GM20000 (cell line): ENCODE results near the gene DES.

ENCODE experiments used
- DNase-seq: peaks from one replicate; pipeline ENCODE4 v3.0.0; 2012; ENCODE audit warnings: low spot score
- TF ChIP-seq, protein P1 (sequence below): IDR thresholded peaks from 2 replicates; pipeline ENCODE4 v1.5.1; 2012; ENCODE audit warnings: mild to moderate bottlenecking, control low read depth; ENCODE audit errors: extremely low read depth, missing control alignments

Gene DES

DNA sequence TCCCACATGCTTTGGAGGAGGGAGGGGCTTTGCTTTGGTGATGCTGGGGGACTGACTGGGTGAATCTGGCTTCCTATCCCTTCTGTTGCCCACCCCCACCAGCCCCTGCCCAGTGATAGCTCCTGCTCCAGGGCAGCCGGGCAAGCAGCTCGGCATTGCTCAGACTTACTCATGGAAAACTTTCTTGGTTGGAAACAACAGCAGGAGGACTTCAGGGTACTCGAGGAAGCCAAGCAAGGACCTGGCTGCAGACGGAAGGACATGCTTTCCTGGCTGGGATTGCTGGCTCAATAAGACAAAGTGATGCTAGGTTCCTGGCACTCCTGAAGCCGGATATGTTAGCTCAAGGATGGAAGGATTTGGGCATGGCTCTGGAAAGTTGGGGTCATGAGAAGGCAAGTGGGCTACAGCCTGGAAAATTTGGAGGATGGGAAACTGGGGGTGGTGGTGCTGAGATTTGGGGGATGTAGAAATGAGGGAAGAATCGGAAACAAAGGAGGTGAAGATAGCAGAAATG, 19.6 kb downstream of the DES start:
- TF ChIP-seq, protein P1, sequence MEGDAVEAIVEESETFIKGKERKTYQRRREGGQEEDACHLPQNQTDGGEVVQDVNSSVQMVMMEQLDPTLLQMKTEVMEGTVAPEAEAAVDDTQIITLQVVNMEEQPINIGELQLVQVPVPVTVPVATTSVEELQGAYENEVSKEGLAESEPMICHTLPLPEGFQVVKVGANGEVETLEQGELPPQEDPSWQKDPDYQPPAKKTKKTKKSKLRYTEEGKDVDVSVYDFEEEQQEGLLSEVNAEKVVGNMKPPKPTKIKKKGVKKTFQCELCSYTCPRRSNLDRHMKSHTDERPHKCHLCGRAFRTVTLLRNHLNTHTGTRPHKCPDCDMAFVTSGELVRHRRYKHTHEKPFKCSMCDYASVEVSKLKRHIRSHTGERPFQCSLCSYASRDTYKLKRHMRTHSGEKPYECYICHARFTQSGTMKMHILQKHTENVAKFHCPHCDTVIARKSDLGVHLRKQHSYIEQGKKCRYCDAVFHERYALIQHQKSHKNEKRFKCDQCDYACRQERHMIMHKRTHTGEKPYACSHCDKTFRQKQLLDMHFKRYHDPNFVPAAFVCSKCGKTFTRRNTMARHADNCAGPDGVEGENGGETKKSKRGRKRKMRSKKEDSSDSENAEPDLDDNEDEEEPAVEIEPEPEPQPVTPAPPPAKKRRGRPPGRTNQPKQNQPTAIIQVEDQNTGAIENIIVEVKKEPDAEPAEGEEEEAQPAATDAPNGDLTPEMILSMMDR: no peak
- DNase-seq: no peak

DNA sequence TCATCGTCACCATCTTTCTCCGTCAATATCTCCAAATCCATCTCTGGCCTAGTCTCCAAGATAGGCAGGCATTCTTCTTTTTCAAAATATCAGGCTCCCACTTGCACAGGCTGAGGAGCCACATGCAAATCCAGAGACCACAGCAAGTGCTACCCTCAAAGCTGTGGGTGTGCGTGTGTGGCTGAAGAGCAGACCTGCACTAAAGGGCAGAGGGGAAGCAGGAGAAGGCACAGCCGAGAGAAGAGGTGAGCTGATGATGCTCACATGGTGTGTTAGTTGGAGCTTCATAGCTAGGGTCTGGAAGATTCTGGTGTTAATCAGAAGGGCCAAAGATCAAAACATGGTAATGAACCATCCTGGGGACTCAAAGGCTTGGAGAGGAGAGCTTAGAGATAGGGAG, 20.3 kb downstream of the DES start:
- no peak for DNase-seq
- TF ChIP-seq, protein P1: no peak

DNA sequence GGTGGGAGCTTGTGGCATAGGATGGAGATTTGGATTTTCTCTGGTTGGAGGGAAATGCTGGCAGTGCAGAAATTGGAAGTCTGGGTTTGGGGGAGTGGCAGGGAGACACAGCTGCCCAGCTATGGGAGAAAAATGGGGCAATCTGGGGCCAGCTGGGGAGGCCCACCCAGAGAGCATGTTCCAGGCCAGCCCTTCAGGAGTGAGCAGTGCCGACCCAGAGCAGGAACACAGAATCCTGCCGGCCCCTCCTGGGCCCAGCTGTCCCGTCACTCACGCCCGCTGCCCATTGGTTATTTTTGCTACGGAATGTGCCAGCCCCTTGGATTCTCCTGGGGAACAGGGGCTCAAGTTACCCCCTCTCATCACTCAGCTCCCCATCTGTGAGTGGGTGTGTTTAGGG, 21.3 kb downstream of the DES start:
- TF ChIP-seq, protein P1: no peak
- DNase-seq: no peak

DNA sequence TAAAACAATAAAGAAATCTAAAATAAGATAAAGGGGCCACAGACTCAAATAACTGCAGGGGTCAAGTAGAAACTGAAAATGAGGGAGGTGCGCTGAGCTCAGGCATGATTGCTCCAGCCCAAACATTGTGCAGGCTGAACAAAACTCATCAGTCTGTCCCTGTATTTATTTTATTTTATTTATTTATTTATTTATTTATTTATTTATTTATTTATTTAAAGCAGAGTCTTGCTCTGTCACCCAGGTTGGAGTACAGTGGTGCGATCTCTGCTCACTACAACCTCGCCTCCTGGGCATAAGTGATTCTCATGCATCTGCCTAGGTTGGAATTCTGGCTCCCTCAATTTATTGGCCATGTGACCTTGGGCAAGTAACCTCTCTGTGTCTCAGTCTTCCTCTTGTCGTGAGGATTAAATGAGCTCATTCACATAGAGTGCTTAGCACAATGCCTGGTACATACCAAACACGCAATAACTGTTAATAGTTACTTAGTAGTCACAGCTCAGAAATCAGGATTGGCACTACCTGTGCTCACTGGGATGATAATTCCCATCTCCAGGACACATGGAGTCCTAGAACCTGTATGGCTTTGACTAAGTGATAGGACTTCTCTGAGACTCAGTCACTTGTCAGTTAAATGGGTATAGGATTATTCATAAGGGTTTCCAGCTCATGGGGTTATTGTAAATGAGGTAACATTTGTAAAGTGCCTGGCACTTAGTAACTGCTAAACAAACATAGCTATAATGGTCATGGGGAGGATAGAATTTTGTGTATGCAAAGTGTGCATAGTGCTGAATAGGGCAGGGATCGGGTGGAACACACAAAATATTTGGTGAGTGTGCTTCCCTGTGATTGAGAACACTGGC, 22.4 kb downstream of the DES start:
- TF ChIP-seq, protein P1: no peak
- DNase-seq: no peak

DNA sequence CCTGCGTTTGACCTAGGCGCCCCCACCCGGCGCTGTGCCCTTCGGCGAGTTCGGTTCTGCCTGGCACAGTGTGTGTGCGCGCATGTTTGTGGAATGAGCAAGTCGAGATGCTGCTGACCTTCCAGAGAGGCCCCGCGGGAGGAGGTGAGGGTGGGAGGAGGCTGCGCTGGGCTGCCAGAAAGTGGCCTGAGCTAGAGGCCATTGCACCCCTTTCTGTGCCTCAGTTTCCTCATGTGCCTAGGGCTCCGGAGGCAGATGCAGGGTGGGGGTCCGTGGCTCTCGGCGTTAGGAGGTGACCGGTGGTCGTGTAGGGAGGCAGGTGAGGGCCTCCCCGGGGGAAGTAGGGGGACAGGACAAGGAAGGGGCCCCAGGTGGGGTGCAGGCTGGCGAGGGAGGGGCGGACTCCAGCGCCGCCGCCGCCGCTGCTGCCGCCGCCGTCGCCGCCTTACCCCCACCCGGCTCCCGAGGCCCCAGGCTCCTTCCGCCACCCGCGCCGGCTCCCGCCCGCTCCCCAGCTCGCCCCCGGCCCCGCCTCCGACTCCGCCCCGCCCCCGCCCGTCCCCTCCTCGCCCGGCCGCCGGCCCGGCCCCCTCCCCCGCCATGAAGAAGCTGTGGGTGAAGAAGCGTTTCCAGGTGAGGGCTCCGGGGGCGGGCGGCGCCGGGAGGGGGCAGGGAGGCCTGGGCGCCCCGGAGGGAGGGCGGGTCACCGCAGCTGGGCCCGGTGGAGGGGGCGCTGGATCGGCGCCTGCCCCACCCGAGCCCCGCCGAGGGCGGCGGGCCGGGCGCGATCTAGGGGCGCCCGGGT, 23.5 kb downstream of the DES start:
- TF ChIP-seq, protein P1: no peak
- DNase-seq: peak; percentile 83

DNA sequence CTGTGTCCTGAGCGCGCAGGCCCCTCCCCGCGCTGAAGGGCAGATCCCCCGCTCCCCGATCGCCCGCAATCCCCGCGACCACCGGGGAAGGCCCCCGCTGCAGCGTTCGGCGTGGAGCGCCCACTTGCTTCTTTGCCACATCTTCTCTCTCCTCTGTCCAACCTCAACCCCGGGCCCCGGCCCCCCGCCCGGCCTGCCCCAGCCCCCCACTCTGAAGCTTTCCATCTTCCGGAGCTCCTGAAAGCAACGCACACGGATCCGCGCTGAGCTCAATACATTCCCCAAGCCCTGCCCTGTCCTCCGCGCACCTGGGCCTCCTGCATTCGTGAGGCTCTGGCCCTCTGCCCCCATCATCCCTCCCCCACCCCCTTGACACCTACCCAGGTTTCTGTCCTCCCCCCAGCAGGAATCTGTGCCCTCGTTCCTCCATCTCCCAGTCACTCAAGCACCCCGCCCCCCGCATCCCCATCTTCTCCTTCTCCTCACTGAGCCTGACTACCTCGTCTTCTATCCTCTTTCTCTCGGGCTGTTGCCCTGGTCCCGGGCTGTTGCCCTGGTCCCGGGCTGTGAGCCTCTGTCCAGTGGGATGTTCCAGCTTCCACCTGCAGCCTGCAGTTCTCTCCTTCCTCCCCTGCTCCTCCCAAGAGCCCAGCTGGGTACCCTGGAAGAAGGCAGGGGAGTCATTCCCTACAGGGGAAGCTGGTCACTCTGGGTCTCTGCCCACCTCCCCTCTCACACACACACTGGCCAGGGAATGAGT, 24.3 kb downstream of the DES start:
- TF ChIP-seq, protein P1: no peak
- DNase-seq: no peak
